Measurements from ENCODE around the gene G2E3. TPM values are rescaled to one million over a fixed set of nuclear protein-coding genes. Genes with fewer than 3 reads are reported as not detected.

G2E3 gene
- total and polyA plus RNA-seq, 2 experiments from 2014 or later = 67.4 to 113 TPM

DNA sequence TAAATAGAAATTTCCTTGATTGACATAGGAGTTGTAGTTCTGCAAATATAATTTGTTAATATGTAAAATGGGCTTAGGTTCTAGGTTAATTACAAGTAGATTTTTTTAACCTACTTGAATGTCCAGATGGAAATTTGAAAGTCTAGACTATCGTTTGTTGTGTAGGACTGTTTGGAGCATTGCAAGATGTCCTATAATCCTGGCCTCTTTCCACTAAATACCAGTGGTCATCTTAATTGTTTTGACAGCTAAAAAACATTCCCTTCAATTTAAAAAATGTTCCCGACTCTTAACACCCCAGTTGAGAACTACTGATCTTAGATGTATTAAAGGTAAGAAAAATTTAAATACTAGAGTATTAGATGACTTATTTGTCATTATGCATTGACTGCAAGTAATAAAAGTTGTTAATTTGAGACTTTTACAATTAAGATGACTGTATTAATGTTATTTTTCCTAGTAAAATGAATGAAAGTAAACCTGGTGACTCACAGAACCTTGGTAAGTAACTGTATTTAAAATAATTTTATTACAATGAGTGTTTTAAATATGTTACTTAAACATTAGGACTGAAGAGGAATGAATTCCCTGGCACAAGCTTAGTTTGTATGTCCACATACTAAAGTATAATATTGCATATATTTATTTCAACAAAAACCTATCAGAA is 21.8 kb downstream of the G2E3 start:
- Histone ChIP-seq H3K4me2 (no peak overlapping the region), H3K36me3 (ENCODE audit: insufficient read depth) (0 out of 2 replicates have a peak, but pooled peaks cover 8% of the 10 kb centered on the region), H3K27ac (ENCODE audit: low read depth) (no peak overlapping the region), H3K4me3 (no peak overlapping the region), H2AFZ (no peak overlapping the region), H3K79me2 (replicated peaks; ENCODE audit: insufficient read depth) (peaks cover 100% of the 10 kb centered on the region), H3K27me3 (ENCODE audit: insufficient read depth) (no peaks in the 10 kb centered on the region), H4K20me1 (replicated peaks; ENCODE audit: insufficient read depth) (peaks cover 68% of the 10 kb centered on the region), H3K9me2 (ENCODE audit: insufficient read depth) (no peaks in the 10 kb centered on the region), H3F3A (replicated peaks; ENCODE audit: low read depth) (no peaks in the 10 kb centered on the region), H3K4me1 (ENCODE audit: insufficient read depth) (peaks cover 28% of the 10 kb centered on the region)
- peaks cover 40% of the 10 kb centered on the region for H3K36me3 Mint-ChIP-seq (ENCODE audit: low read depth)
- no peak overlapping the region for H3K27ac Mint-ChIP-seq
- H3K9me3 Mint-ChIP-seq = peaks cover 22% of the 10 kb centered on the region
- DNase-seq (ENCODE audit: low spot score) = no peak
- no peak overlapping the region for H3K4me3 Mint-ChIP-seq
- ATAC-seq = no peak
- no peak for TF ChIP-seq ZNF331 (CRISPR knock-in tag; IDR thresholded peaks at IDR 0.05; ENCODE audit: low read depth)
- TF ChIP-seq NANOG (IDR thresholded peaks at IDR 0.05; ENCODE audit: borderline replicate concordance) = no peak
- no peak for TF ChIP-seq EZH2phosphoT487 (IDR thresholded peaks at IDR 0.05; ENCODE audit: unreplicated experiment)
- TF ChIP-seq CREB1 (CRISPR knock-in tag; IDR thresholded peaks at IDR 0.05; ENCODE audit: low read depth) = no peak
- no peak for TF ChIP-seq STAT1 (IDR thresholded peaks at IDR 0.05; ENCODE audit: unreplicated experiment)
- TF ChIP-seq ZNF114 (CRISPR knock-in tag; IDR thresholded peaks at IDR 0.05) = no peak
- TF ChIP-seq, protein P1, sequence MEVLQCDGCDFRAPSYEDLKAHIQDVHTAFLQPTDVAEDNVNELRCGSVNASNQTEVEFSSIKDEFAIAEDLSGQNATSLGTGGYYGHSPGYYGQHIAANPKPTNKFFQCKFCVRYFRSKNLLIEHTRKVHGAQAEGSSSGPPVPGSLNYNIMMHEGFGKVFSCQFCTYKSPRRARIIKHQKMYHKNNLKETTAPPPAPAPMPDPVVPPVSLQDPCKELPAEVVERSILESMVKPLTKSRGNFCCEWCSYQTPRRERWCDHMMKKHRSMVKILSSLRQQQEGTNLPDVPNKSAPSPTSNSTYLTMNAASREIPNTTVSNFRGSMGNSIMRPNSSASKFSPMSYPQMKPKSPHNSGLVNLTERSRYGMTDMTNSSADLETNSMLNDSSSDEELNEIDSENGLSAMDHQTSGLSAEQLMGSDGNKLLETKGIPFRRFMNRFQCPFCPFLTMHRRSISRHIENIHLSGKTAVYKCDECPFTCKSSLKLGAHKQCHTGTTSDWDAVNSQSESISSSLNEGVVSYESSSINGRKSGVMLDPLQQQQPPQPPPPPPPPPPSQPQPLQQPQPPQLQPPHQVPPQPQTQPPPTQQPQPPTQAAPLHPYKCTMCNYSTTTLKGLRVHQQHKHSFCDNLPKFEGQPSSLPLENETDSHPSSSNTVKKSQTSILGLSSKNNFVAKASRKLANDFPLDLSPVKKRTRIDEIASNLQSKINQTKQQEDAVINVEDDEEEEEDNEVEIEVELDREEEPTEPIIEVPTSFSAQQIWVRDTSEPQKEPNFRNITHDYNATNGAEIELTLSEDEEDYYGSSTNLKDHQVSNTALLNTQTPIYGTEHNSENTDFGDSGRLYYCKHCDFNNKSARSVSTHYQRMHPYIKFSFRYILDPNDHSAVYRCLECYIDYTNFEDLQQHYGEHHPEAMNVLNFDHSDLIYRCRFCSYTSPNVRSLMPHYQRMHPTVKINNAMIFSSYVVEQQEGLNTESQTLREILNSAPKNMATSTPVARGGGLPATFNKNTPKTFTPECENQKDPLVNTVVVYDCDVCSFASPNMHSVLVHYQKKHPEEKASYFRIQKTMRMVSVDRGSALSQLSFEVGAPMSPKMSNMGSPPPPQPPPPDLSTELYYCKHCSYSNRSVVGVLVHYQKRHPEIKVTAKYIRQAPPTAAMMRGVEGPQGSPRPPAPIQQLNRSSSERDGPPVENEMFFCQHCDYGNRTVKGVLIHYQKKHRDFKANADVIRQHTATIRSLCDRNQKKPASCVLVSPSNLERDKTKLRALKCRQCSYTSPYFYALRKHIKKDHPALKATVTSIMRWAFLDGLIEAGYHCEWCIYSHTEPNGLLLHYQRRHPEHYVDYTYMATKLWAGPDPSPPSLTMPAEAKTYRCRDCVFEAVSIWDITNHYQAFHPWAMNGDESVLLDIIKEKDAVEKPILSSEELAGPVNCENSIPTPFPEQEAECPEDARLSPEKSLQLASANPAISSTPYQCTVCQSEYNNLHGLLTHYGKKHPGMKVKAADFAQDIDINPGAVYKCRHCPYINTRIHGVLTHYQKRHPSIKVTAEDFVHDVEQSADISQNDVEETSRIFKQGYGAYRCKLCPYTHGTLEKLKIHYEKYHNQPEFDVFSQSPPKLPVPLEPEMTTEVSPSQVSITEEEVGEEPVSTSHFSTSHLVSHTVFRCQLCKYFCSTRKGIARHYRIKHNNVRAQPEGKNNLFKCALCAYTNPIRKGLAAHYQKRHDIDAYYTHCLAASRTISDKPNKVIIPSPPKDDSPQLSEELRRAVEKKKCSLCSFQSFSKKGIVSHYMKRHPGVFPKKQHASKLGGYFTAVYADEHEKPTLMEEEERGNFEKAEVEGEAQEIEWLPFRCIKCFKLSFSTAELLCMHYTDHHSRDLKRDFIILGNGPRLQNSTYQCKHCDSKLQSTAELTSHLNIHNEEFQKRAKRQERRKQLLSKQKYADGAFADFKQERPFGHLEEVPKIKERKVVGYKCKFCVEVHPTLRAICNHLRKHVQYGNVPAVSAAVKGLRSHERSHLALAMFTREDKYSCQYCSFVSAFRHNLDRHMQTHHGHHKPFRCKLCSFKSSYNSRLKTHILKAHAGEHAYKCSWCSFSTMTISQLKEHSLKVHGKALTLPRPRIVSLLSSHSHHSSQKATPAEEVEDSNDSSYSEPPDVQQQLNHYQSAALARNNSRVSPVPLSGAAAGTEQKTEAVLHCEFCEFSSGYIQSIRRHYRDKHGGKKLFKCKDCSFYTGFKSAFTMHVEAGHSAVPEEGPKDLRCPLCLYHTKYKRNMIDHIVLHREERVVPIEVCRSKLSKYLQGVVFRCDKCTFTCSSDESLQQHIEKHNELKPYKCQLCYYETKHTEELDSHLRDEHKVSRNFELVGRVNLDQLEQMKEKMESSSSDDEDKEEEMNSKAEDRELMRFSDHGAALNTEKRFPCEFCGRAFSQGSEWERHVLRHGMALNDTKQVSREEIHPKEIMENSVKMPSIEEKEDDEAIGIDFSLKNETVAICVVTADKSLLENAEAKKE (CRISPR knock-in tag; IDR thresholded peaks at IDR 0.05) = no peak
- TF ChIP-seq POLR2AphosphoS5 (IDR thresholded peaks at IDR 0.05; ENCODE audit: low read depth) = no peak
- TF ChIP-seq, protein P2, sequence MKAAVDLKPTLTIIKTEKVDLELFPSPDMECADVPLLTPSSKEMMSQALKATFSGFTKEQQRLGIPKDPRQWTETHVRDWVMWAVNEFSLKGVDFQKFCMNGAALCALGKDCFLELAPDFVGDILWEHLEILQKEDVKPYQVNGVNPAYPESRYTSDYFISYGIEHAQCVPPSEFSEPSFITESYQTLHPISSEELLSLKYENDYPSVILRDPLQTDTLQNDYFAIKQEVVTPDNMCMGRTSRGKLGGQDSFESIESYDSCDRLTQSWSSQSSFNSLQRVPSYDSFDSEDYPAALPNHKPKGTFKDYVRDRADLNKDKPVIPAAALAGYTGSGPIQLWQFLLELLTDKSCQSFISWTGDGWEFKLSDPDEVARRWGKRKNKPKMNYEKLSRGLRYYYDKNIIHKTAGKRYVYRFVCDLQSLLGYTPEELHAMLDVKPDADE (IDR thresholded peaks at IDR 0.05) = no peak
- TF ChIP-seq, protein P3, sequence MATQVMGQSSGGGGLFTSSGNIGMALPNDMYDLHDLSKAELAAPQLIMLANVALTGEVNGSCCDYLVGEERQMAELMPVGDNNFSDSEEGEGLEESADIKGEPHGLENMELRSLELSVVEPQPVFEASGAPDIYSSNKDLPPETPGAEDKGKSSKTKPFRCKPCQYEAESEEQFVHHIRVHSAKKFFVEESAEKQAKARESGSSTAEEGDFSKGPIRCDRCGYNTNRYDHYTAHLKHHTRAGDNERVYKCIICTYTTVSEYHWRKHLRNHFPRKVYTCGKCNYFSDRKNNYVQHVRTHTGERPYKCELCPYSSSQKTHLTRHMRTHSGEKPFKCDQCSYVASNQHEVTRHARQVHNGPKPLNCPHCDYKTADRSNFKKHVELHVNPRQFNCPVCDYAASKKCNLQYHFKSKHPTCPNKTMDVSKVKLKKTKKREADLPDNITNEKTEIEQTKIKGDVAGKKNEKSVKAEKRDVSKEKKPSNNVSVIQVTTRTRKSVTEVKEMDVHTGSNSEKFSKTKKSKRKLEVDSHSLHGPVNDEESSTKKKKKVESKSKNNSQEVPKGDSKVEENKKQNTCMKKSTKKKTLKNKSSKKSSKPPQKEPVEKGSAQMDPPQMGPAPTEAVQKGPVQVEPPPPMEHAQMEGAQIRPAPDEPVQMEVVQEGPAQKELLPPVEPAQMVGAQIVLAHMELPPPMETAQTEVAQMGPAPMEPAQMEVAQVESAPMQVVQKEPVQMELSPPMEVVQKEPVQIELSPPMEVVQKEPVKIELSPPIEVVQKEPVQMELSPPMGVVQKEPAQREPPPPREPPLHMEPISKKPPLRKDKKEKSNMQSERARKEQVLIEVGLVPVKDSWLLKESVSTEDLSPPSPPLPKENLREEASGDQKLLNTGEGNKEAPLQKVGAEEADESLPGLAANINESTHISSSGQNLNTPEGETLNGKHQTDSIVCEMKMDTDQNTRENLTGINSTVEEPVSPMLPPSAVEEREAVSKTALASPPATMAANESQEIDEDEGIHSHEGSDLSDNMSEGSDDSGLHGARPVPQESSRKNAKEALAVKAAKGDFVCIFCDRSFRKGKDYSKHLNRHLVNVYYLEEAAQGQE (IDR thresholded peaks at IDR 0.05; ENCODE audit: unreplicated experiment) = no peak
- TF ChIP-seq EZH2 (IDR thresholded peaks at IDR 0.05; ENCODE audit: low read depth, unreplicated experiment) = no peak
- TF ChIP-seq, protein P4, sequence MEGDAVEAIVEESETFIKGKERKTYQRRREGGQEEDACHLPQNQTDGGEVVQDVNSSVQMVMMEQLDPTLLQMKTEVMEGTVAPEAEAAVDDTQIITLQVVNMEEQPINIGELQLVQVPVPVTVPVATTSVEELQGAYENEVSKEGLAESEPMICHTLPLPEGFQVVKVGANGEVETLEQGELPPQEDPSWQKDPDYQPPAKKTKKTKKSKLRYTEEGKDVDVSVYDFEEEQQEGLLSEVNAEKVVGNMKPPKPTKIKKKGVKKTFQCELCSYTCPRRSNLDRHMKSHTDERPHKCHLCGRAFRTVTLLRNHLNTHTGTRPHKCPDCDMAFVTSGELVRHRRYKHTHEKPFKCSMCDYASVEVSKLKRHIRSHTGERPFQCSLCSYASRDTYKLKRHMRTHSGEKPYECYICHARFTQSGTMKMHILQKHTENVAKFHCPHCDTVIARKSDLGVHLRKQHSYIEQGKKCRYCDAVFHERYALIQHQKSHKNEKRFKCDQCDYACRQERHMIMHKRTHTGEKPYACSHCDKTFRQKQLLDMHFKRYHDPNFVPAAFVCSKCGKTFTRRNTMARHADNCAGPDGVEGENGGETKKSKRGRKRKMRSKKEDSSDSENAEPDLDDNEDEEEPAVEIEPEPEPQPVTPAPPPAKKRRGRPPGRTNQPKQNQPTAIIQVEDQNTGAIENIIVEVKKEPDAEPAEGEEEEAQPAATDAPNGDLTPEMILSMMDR (conservative IDR thresholded peaks at IDR 0.05; ENCODE audit: low read depth in 2 of 2) = no peak
- no peak for TF ChIP-seq JUNB (IDR thresholded peaks at IDR 0.05; ENCODE audit: unreplicated experiment)
- H3K4me1 Mint-ChIP-seq = peaks cover 14% of the 10 kb centered on the region
- H3K27me3 Mint-ChIP-seq (ENCODE audit: insufficient read depth, low read depth, poor library complexity) = no peaks in the 10 kb centered on the region
